Fibroblast of lung (primary cell): ENCODE results near the gene SDK1.

Source experiments
- EZH2 ChIP-seq: IDR thresholded peaks from 2 replicates; pipeline ENCODE4 v1.5.1; 2012; ENCODE audit warnings: low read length, control low read depth, mild to moderate bottlenecking; ENCODE audit errors: missing control alignments
- TF ChIP-seq, protein P1 (sequence below), 2 donors: IDR thresholded peaks in 1 of 2; conservative IDR thresholded peaks in 1 of 2; 1 replicate in 1 of 2; 2 replicates in 1 of 2; pipeline ENCODE4 v1.5.1; 2011 to 2012; ENCODE audit warnings: low read length in 2 of 2, control low read depth in 1 of 2, inconsistent platforms in 1 of 2, low read depth in 1 of 2, mild to moderate bottlenecking in 1 of 2

GRCh38 chr7:3807824-3808223, 506.8 kb downstream of the SDK1 start:
- TF ChIP-seq, protein P1, sequence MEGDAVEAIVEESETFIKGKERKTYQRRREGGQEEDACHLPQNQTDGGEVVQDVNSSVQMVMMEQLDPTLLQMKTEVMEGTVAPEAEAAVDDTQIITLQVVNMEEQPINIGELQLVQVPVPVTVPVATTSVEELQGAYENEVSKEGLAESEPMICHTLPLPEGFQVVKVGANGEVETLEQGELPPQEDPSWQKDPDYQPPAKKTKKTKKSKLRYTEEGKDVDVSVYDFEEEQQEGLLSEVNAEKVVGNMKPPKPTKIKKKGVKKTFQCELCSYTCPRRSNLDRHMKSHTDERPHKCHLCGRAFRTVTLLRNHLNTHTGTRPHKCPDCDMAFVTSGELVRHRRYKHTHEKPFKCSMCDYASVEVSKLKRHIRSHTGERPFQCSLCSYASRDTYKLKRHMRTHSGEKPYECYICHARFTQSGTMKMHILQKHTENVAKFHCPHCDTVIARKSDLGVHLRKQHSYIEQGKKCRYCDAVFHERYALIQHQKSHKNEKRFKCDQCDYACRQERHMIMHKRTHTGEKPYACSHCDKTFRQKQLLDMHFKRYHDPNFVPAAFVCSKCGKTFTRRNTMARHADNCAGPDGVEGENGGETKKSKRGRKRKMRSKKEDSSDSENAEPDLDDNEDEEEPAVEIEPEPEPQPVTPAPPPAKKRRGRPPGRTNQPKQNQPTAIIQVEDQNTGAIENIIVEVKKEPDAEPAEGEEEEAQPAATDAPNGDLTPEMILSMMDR (conservative IDR thresholded peaks at IDR 0.05 in 1 of 2, IDR thresholded peaks at IDR 0.05 in 1 of 2; ENCODE audit: low read depth in 1 of 2, low read length in 2 of 2): no peak
- TF ChIP-seq EZH2: no peak
